CD4-positive, alpha-beta T cell treated with Interleukin-15 for 1 hour (primary cell): ENCODE results near the gene NIF3L1.
"Not testable (repeated sequence)": the region's sequence is repeated elsewhere in the genome, so short reads cannot be mapped to it uniquely, and the experiment has no call there.

Experiments
- DNase-seq: peaks from one replicate; pipeline ENCODE4 v3.0.0-alpha.2; 2020

Gene NIF3L1

GRCh38 chr2:200873560-200873959 is 15.6 kb upstream of the NIF3L1 start:
- DNase-seq = no peak

GRCh38 chr2:200877443-200877842 is 11.7 kb upstream of the NIF3L1 start:
- DNase-seq = no peak

DNA sequence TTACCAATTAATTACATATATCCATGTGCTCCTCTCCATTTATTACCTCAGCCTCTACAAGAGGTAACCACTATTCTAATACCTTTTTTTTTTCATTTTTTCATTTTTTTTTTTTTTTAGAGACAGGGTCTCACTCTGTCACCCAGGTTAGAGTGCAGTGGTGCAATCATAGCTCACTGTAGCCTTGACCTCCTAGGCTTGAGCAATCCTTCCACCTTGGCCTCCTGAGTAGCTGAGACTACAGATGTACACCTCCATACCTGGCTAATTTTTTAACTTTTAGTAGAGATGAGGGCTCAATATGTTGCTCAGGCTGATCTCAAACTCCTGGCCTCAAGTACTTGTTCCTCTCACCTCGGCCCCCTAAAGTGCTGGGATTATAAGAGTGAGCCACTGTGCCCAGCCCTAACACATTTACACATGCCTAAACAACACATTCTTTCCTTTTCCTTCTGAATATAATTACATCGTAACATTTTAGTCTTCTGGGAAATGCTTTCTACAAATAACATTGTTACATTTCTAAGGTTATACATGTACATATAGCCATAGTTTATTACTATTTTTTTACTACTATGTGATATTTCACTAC is 10.8 kb upstream of the NIF3L1 start:
- no peak for DNase-seq

DNA sequence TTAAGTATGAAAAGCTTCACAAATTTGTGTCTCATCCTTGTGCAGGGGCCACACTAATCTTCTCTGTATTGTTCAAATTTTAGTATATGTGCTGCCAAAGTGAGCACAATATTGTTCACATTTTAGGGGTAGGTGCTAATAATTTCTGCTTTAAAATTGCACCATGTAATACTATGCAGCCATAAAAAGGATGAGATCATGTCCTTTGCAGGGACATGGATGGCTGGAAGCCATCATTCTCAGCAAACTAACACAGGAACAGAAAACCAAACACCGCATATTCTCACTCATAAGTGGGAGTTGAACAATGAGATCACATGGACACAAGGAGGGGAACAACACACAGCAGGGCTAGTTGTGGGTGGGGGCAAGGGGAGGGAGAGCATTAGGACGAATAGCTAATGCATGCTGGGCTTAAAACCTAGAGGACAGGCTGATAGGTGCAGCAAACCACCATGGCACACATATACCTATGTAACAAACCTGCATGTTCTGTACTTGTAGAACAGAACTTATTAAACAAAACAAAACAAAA is 7.4 kb upstream of the NIF3L1 start:
- DNase-seq = not testable (repeated sequence)

DNA sequence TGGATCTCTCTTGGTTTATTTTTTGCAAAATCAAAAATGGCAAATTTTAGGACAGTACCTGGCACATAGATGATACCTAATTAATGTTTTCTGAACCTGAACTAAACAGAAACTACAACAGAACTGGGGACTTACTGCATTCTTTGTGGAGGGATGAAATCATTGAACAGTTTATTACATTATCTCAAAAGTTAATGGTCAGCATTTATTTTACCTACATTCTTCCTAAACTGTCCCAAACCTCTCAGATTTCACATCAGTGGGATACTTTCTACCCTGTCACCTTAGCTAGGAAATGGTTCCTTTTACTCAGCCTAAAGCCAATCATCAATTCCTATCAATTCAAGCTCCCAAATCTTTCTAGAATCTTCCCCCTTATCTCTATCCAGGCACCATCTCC is 10.3 kb downstream of the NIF3L1 start:
- no peak for DNase-seq

GRCh38 chr2:200901459-200902072 is 12.4 kb downstream of the NIF3L1 start:
- peak; percentile 75 for DNase-seq

GRCh38 chr2:200905618-200906296 is 16.6 kb downstream of the NIF3L1 start:
- DNase-seq = peak; percentile 53

GRCh38 chr2:200909958-200910357 is 20.8 kb downstream of the NIF3L1 start:
- DNase-seq = no peak

- DNase-seq = no peak
These were observed 24.5 kb downstream of the NIF3L1 start for GRCh38 chr2:200913654-200914053.

DNA sequence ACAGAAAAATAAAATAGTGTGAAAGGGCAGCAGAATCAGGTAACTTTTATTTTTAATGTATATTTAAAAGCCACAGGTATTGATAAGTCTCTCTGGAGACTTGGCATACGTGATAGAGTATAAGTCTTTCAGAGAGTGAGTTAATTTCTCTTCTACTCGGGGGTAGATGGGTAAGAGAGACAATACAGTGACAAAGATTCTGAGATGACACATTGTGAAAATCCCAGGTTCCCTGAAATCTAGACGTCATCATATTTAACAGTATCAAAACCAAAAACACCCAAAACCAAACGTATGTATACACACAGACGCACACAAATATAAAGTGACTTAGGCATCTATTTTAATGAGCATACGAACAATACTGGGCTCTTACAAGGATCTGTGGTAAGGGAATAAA is 33.3 kb downstream of the NIF3L1 start:
- no peak for DNase-seq

- DNase-seq = no peak
These were observed 40.4 kb downstream of the NIF3L1 start for GRCh38 chr2:200929334-200930249.

DNA sequence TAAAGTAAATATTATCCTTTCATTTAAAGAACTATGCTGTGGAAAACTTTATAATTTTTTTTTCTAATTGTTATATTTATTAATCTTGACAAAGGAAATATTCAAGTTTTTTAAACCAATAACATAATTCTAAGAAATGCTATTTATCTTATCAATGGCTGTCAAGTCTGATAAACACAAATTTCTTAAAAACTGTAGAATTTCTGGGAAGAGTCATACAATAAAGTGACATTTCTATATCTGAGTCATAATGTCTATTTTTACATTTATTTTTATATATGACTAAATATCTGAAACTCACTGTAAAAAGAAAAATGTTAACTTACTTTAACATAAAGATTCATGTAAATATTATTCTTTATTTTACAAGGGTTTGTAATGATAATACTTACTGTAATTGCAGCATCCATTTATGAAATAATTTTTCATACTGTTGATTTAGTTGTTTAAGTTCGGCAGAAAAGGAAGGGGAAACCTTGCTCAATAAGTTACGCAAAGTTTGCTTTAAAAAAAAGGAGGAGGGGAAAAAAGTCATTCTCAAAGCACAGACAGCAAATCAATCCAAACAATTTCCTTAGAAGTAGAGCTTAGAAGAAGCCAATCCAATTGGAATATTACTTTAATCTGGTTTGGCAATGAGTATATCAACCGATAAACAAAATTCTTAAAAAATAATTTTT is 41.9 kb downstream of the NIF3L1 start:
- DNase-seq = no peak

DNA sequence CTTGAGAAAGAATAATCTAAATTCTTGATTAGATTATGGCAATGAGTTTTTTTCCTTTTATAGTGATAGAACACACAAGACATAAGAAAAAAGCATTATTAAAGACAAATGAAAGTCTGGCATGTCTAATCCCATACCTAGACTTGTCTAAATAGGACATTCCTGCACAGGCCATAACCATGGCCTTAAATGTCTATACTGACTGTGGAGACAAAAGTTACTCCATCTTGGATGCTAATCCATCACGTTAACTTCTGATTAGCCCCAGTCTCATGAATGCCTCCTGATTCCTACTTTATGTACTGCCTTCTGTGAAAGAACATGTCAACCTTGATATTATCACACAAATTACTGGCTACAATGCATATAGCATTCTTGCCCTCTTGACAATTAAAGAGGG is 50.7 kb downstream of the NIF3L1 start:
- DNase-seq = no peak

GRCh38 chr2:200943527-200944105 is 54.4 kb downstream of the NIF3L1 start:
- no peak for DNase-seq

DNA sequence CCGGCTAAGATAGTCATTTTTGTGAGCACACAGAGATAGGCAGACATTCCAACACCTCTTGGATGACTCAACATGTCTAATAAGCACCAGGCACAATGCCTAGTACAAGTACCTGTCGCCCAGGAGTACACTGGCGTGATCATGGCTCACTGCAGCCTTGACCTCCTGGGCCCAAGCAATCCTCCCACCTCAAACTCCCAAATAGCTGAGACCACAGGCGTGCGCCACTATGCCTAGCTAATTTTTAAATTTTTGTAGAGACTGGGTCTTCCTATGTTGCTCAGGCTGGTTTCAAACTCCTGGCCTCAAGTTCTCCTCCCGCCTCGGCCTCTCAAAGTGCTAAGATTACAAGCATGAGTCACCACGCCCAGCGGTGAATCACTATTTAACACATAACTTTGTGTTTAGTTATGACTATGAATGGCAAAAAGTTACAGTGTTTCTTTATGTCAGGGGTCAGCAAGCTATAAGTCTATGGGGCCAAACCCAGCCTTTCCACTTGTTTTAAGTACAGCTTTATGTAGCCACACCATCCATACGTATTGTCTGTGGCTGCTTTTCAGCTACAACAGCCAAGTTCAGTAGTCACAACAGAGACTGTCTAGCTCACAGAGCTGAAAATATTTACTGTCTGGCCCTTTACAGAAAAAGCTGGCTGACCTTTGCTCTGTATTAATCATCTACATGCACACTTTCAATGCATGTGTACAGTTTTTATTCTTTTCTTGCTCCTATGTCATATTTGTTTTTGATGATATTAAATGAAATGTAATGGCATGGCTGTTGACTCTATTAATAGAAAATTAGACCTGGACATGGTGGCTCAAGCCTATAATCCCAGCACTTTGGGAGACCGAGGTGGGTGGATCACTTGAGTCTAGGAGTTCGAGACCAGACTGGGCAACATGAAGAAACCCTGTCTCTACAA is 55.6 kb downstream of the NIF3L1 start:
- DNase-seq = no peak

- no peak for DNase-seq
These were observed 56.2 kb downstream of the NIF3L1 start for GRCh38 chr2:200945395-200945729.

- DNase-seq = no peak
These were observed 61.2 kb downstream of the NIF3L1 start for GRCh38 chr2:200950378-200950777.
